UCSD-AML1 (cell line): Measurements from ENCODE around the gene PDE1A.
A peak's percentile ranks its signal among the peaks of the same experiment; 100 is the strongest.
"Not testable (repeated sequence)": the region's sequence is repeated elsewhere in the genome, so short reads cannot be mapped to it uniquely, and the experiment has no call there.

Experiments used
- DNase-seq: peaks from one replicate; lab custom pipeline; 2025; ENCODE audit not compliant: unreplicated experiment; lab: John Stamatoyannopoulos, UW

The PDE1A gene

GRCh38 chr2:182281276-182281675, 145.6 kb downstream of the PDE1A start:
- no peak for DNase-seq

- DNase-seq = no peak
These were observed 146.7 kb downstream of the PDE1A start for GRCh38 chr2:182280118-182280517.

- DNase-seq = not testable (repeated sequence)
These were observed 150.2 kb downstream of the PDE1A start for GRCh38 chr2:182276662-182277061.

GRCh38 chr2:182267971-182268370, 158.9 kb downstream of the PDE1A start:
- no peak for DNase-seq

- no peak for DNase-seq
These were observed 159.9 kb downstream of the PDE1A start for GRCh38 chr2:182266909-182267308.

GRCh38 chr2:182265718-182266117, 161.1 kb downstream of the PDE1A start:
- no peak for DNase-seq

- DNase-seq = no peak
These were observed 164.9 kb downstream of the PDE1A start for GRCh38 chr2:182261860-182262387.

GRCh38 chr2:182259629-182260150, 167.1 kb downstream of the PDE1A start:
- DNase-seq = no peak

- no peak for DNase-seq
These were observed 174.3 kb downstream of the PDE1A start for GRCh38 chr2:182252534-182252933.

GRCh38 chr2:182248898-182249297, 177.9 kb downstream of the PDE1A start:
- no peak for DNase-seq

GRCh38 chr2:182248362-182248761, 178.5 kb downstream of the PDE1A start:
- DNase-seq = no peak

GRCh38 chr2:182247831-182248230, 179.0 kb downstream of the PDE1A start:
- DNase-seq = no peak

- DNase-seq = no peak
These were observed 180.9 kb downstream of the PDE1A start for GRCh38 chr2:182245963-182246362.

- DNase-seq = no peak
These were observed 184.2 kb downstream of the PDE1A start for GRCh38 chr2:182242609-182243008.

GRCh38 chr2:182241936-182242335, 184.9 kb downstream of the PDE1A start:
- no peak for DNase-seq

GRCh38 chr2:182240862-182241371, 185.9 kb downstream of the PDE1A start:
- DNase-seq = peak; percentile 13

- no peak for DNase-seq
These were observed 196.3 kb downstream of the PDE1A start for GRCh38 chr2:182230561-182230960.

GRCh38 chr2:182229297-182229696, 197.5 kb downstream of the PDE1A start:
- no peak for DNase-seq

- no peak for DNase-seq
These were observed 198.1 kb downstream of the PDE1A start for GRCh38 chr2:182228741-182229140.

- DNase-seq = no peak
These were observed 198.8 kb downstream of the PDE1A start for GRCh38 chr2:182228073-182228473.

- DNase-seq = no peak
These were observed 200.0 kb downstream of the PDE1A start for GRCh38 chr2:182226807-182227206.

GRCh38 chr2:182224669-182225068, 202.2 kb downstream of the PDE1A start:
- DNase-seq = no peak

- DNase-seq = no peak
These were observed 205.8 kb downstream of the PDE1A start for GRCh38 chr2:182220998-182221397.
